HTERT RPE-1 (cell line): ENCODE measurements around the gene SHLD2.
"Not testable (repeated sequence)": the region's sequence is repeated elsewhere in the genome, so short reads cannot be mapped to it uniquely, and the experiment has no call there.

Experiments used
- in situ Hi-C: fragments of 300-500 bp; cut with MboI; formaldehyde crosslinking; loops from 4 replicates; pipeline ENCODE4 v1.14.3; 2020; ENCODE audit warnings: low sequenced_read_pairs

The SHLD2 gene

GRCh38 chr10:87137478-87137877 lies 42.5 kb downstream of the SHLD2 start:
- in situ Hi-C loops = not testable (repeated sequence)

GRCh38 chr10:87142230-87143108 lies 47.5 kb downstream of the SHLD2 start:
- in situ Hi-C loops = not testable (repeated sequence)

- in situ Hi-C loops = not testable (repeated sequence)
Observed at GRCh38 chr10:87143109-87143418, 48.1 kb downstream of the SHLD2 start.

- in situ Hi-C loops = not testable (repeated sequence)
Observed at GRCh38 chr10:87145598-87145997, 50.6 kb downstream of the SHLD2 start.

GRCh38 chr10:87149020-87149609 lies 54.1 kb downstream of the SHLD2 start:
- in situ Hi-C loops = not testable (repeated sequence)

- in situ Hi-C loops = not testable (repeated sequence)
Observed at GRCh38 chr10:87151516-87151915, 56.5 kb downstream of the SHLD2 start.

GRCh38 chr10:87156841-87157240 lies 61.8 kb downstream of the SHLD2 start:
- in situ Hi-C loops = not testable (repeated sequence)

GRCh38 chr10:87157821-87158220 lies 62.8 kb downstream of the SHLD2 start:
- in situ Hi-C loops = not testable (repeated sequence)

- in situ Hi-C loops = not testable (repeated sequence)
Observed at GRCh38 chr10:87162703-87163293, 67.8 kb downstream of the SHLD2 start.

- in situ Hi-C loops = not testable (repeated sequence)
Observed at GRCh38 chr10:87163414-87163813, 68.4 kb downstream of the SHLD2 start.

- in situ Hi-C loops = not testable (repeated sequence)
Observed at GRCh38 chr10:87169857-87170256, 74.9 kb downstream of the SHLD2 start.

GRCh38 chr10:87170705-87171104 lies 75.7 kb downstream of the SHLD2 start:
- in situ Hi-C loops = not testable (repeated sequence)

GRCh38 chr10:87171670-87172069 lies 76.7 kb downstream of the SHLD2 start:
- in situ Hi-C loops = not testable (repeated sequence)

- in situ Hi-C loops = not testable (repeated sequence)
Observed at GRCh38 chr10:87172178-87172577, 77.2 kb downstream of the SHLD2 start.

GRCh38 chr10:87177587-87177986 lies 82.6 kb downstream of the SHLD2 start:
- in situ Hi-C loops = not testable (repeated sequence)

GRCh38 chr10:87184421-87184820 lies 89.4 kb downstream of the SHLD2 start:
- in situ Hi-C loops = not testable (repeated sequence)

- in situ Hi-C loops = not testable (repeated sequence)
Observed at GRCh38 chr10:87186016-87186415, 91.0 kb downstream of the SHLD2 start.

GRCh38 chr10:87187573-87187972 lies 92.6 kb downstream of the SHLD2 start:
- in situ Hi-C loops = not testable (repeated sequence)

GRCh38 chr10:87191841-87192240 lies 96.8 kb downstream of the SHLD2 start:
- in situ Hi-C loops = not testable (repeated sequence)

- in situ Hi-C loops = not testable (repeated sequence)
Observed at GRCh38 chr10:87200924-87201323, 105.9 kb downstream of the SHLD2 start.

- in situ Hi-C loops = not testable (repeated sequence)
Observed at GRCh38 chr10:87204801-87205200, 109.8 kb downstream of the SHLD2 start.

- in situ Hi-C loops = not testable (repeated sequence)
Observed at GRCh38 chr10:87206922-87207321, 111.9 kb downstream of the SHLD2 start.
